Measurements from ENCODE around the gene AFDN.

AFDN gene

DNA sequence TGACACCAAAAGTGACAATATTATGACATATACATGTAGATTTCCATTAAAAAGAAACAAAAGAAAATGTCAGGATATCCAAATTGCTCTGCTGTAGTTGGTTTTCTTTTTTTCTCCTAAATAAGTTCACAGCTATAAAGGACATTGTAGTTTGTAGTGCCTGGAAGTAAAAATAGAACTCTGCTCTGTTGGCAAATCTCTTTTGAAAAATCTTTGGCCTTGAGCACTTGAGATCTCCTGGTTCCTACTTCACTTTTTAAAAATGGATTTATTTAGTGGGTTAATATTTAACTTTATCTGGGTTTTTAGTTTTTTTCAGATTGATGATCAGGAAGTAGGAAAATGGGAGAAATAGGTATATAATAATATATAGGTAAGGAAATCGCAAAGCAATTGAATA lies 52.9 kb downstream of the AFDN start:
- DNase-seq: no peak

- DNase-seq: no peak
Observed at GRCh38 chr6:167881327-167881726, 54.6 kb downstream of the AFDN start.

- no peak for DNase-seq
Observed at GRCh38 chr6:167882244-167882643, 55.5 kb downstream of the AFDN start.

- DNase-seq: no peak
Observed at GRCh38 chr6:167888098-167888497, 61.4 kb downstream of the AFDN start.

DNA sequence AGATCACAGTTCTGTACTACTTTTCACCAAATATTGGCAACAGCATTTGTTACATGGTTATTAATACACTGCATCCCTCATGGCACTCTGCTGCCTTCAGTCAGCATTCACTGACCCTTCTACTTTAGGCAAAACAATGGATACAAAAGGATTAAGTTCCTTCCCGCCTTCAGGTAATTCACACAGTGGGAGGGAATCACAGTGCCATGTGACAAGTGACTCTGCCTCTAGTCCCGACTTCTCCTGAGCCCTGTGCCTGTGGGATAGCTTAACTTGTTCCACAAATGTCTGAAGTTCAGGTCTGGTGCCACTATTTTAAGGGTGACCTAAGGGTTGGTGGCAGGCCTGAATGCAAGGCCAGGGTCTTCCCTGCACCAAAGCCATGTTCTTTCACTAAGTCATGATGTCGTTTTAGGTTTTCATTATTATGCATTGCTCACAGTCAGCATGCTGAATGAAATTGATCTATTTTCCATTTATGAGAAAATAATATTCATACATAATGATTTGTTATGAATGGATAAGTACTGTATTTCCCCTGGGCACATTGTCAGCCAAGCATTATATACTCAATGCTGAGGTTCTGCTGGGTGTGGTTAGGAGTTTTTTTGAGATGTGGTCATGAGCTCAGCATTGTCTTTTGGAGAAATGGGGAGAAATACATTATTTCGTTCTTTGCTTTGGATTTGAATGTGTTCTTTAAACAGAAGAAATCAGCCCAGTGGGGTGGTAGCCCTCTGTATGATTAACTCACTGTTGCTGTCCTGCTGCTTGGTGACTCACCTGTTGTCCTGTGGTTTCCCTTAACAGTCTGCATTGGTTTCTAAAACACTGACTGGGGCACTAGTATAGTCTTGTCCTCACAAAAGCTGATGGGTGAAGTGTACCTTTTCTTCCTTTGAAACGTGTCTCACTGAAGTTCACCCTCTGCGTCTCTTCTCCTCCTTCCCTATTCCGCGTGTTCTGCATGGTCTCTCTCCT lies 66.4 kb downstream of the AFDN start:
- DNase-seq: no peak

DNA sequence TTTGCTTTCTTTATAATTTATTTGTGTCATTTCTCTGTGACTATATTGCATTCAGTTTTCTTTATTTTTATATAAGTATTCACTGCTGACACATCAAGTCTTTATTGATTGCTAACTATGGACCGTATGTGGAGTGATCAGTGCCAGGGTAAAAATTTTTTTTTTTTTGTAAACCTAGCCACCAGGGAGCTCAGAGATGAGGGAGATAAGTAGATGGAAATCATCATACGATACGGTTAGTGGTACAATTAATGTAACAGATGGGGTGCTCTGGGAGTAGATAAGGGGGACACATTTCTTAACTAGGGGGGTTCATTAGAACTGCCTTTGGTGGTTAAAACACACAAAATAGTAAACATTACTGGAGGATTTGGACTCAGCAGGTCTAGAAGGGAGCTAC lies 68.3 kb downstream of the AFDN start:
- no peak for DNase-seq

GRCh38 chr6:167896648-167897047 lies 69.9 kb downstream of the AFDN start:
- DNase-seq: no peak

DNA sequence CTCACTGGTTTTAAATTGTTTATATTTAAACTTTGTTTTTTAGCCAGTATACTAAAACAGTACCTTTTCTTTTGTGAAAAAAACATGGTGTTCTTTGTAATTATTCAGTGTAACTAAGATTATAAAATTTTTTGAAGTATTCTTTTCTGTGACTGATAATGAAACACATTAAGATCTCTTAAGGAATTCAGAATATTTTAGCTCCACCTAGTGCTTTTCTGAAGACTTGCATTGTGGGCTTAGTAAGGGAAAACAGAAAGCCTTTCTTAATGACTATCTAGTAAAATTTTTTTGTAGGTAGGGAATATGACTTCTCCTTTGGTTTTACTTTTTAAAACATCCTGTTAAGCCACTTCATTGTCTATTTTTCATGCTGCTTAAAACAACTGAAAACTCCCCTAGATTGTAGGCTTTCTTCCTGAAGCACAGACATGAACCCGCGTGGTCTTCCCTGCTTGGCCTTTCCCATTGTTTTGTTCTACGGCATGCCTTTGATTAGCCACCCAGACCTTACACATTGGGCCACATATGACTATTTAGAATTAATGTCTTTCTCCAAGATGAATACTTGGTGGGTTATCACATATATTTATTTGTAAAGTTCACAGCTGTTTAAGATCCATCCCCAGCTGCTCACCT lies 72.1 kb downstream of the AFDN start:
- DNase-seq: no peak

DNA sequence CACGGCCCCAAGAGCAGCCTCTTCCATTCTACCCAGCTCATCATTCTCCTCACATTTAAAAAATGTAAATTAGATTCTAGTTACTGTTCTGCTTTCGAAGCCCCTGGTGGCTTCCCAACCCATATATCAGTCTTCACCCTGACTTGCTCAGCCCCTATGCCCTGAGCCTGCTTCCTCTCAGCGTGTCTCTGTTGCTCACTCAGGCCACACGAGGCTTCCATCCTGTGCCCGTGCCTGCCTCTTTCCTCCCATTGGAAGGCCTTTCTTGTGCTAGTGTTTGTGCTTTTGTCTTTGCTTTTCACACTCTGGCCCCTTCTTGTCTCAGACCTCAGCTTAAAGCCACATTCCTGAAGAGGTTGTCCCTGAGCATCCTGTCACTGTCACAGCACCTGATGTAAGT lies 78.1 kb downstream of the AFDN start:
- no peak for DNase-seq

DNA sequence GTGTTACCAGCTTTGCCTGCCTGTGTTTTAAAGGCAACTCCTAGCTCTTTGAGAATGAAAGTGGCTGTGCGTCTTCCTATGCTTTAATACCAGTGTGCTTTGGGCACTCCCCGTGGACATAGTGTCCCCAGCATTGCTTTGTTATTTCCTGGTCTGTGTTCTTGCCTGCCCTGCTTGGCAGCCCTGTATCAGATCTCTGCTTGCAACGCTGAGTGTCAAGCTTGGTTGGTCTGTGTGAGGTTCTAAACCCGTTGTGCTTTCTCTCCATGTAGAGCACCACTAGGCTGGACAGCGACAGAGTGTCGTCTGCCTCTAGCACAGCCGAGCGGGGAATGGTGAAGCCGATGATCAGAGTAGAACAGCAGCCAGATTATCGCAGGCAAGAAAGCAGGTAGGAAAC lies 80.2 kb downstream of the AFDN start:
- no peak for DNase-seq

- DNase-seq: no peak
Observed at GRCh38 chr6:167907837-167908681, 81.3 kb downstream of the AFDN start.

DNA sequence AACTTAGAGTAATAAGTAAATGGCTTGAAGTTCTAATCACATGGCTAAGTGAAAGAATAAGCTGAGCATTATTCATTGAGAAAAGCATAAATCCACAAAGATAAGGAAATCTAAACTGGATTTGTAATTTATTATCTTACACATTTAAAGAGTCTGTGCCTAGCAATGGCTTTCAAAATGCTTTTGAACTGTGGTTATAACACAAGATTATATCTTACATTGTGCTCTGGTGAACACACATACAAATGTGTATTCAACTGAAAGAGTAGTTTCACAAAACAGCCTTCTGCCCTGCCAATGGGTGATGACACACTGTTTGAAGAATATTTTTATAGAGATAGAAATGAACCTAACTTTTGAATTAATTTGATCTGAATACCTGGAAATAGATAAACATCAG lies 83.3 kb downstream of the AFDN start:
- no peak for DNase-seq

- no peak for DNase-seq
Observed at GRCh38 chr6:167910652-167911051, 83.9 kb downstream of the AFDN start.

DNA sequence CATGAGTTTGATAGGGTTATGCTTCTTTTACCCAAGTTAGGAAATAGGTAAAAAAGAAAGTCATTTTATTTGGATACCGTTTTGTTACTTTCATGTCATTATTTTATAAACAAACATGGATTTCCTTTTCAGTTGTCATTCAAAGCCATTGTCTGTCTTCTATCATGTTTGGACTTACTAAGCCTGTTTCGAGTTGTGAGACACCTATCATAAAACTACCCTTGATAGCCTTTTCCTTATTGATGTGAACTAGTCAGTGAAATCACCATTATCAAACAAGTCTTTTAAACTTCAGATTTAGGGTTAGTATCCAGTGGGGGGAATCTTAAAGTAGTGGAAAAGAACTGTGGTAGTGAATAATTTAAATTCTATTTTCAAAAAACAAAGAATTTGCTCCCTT lies 85.8 kb downstream of the AFDN start:
- no peak for DNase-seq

GRCh38 chr6:167913699-167914098 lies 87.0 kb downstream of the AFDN start:
- DNase-seq: no peak

DNA sequence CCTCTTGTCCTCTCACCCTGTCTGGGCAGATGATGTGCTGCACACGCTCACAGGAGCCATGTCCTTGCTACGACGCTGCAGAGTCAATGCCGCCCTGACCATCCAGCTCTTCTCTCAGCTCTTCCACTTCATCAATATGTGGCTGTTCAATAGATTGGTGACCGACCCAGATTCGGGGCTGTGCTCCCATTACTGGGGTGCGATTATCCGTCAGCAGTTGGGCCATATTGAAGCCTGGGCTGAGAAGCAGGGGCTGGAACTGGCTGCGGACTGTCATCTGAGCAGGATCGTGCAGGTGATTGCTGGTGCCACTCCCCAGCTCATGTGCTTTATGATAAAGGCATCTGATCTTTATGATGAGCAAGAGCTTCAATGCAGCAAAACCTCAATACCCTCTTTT lies 88.4 kb downstream of the AFDN start:
- no peak for DNase-seq

DNA sequence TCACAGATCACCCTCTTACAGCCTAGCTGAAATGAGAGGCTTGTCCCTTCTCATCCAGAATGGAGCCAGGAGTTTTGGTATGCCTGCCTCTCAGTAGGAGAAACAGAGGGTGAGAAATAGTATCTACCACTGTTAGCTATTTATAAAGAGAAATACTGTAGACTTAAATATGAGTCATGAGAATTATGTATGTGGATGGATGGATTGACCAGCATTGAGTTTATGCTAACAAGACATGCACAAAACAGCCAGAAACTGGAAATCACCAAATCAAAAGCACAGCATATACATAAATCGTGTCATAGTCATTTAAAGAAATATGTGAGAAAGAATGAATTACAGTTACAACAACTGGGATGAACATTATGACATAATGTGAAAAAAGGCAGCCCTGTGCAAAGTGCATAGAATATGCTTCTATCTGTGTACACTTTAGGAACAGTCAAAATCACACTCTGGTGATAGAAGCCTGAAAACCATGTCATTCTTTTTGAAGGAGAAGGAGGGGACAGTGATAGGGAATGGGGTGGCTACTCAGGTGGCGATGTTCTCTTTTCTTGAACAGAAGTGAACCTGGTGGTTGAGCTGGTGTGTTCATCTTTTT lies 90.9 kb downstream of the AFDN start:
- DNase-seq: no peak

DNA sequence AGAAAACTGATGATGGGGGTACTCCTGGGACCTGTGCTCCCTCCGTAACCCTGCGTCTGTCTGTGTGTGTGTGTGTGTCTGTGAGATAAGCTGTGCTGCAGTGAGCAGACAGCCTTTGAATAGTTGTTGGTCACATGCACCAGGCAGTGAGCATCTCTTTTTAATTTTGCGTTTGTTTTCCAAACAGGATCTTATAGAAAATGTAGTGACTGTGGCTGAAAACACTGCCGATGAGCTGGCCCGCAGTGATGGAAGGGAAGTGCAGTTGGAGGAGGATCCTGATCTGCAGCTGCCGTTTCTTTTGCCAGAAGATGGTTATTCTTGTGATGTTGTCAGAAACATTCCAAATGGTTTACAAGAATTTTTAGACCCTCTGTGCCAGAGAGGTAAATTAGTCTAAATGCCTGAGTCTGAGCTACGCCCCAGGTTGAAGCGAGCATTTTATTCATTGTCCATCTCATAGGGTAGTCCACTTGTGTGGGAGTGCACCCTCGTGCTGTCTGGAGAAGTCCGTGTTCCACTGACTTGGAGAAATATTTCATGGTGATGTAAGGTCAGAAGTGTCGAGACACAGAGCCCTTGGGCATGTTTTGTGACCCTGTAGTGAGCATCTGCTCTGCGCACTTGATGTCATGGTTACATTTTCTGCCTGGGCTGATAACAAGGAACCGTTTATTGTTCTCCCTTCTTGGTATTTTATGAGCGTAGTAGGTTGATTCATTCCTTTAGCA lies 92.0 kb downstream of the AFDN start:
- no peak for DNase-seq

DNA sequence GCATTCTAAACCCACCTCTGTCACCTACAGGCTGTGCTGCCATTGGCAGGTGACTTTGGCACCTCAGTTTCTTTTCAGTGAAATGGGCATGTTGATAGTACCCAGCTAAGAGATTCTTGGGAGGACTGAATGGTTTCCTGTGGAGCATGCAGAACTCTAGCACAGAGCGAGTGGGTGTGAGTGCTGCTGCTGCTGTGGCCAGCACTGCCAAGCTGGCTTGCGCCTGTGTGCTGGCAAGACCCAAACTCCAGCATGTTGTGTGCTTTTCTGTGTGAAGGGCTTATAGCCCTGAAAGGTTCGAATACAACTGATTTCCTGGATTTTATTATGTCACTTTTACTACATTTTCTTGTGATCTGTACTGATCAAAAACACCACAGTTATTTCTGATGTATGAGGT lies 92.6 kb downstream of the AFDN start:
- DNase-seq: no peak

DNA sequence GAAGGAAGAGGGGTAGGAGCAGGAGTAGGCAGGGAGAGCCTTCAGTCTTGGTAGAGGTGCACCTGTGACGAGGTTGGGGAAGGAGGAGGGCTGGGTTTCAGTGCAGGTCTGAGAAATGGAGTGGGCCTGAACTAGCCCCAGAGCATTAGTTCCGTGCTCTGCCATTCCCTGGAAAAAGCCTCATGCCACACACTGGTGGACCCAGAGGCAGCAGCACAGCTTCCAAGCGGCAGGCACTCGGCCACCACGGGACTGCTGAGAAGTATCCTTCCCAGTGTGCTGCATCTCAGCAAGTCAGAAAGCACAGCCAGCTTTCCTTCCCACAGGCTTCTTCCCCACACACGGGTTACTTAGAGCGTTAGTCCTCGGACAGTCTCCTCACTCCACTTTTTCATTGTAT lies 93.5 kb downstream of the AFDN start:
- no peak for DNase-seq

GRCh38 chr6:167921831-167922230 lies 95.1 kb downstream of the AFDN start:
- no peak for DNase-seq

DNA sequence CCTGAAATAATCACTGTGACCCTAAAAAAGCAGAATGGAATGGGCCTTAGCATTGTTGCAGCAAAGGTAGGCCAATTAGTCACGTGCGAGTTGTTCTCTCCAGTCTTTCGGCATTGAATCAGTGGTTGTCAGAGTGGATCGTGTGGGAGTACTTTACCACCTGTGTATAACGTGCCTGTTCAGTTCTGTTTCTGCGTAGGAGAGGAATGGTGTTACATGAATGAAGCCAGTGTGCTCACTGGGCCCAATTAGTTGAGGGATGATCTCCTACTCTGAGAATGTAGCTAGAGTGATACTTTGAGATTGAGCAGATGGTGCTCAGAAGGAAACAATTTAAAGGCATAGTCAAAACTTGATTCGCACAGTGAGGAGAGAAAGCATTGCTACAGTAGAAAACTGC lies 98.3 kb downstream of the AFDN start:
- DNase-seq: no peak

Data from activated T-cell treated with anti-CD3 and anti-CD28 coated beads for 4 hours (primary cell).